Measurements from ENCODE around the gene MED13.
"Not testable (repeated sequence)": the region's sequence is repeated elsewhere in the genome, so short reads cannot be mapped to it uniquely, and the experiment has no call there.

MED13 gene

GRCh38 chr17:62057696-62058095, 7.4 kb downstream of the MED13 start:
- no peak for DNase-seq

GRCh38 chr17:62052765-62053338, 12.2 kb downstream of the MED13 start:
- no peak for DNase-seq

GRCh38 chr17:62051053-62051452, 14.0 kb downstream of the MED13 start:
- DNase-seq: no peak

GRCh38 chr17:62049299-62049698, 15.8 kb downstream of the MED13 start:
- DNase-seq: no peak

- no peak for DNase-seq
These were observed 16.8 kb downstream of the MED13 start for GRCh38 chr17:62048262-62048661.

GRCh38 chr17:62045517-62045916, 19.6 kb downstream of the MED13 start:
- DNase-seq: no peak

- no peak for DNase-seq
These were observed 20.0 kb downstream of the MED13 start for GRCh38 chr17:62045109-62045508.

- no peak for DNase-seq
These were observed 21.5 kb downstream of the MED13 start for GRCh38 chr17:62043602-62044001.

- DNase-seq: no peak
These were observed 21.9 kb downstream of the MED13 start for GRCh38 chr17:62043140-62043539.

GRCh38 chr17:62038248-62038647, 26.8 kb downstream of the MED13 start:
- no peak for DNase-seq

- no peak for DNase-seq
These were observed 31.8 kb downstream of the MED13 start for GRCh38 chr17:62033317-62033716.

GRCh38 chr17:62032480-62032879, 32.6 kb downstream of the MED13 start:
- DNase-seq: no peak

- no peak for DNase-seq
These were observed 34.8 kb downstream of the MED13 start for GRCh38 chr17:62030264-62030663.

GRCh38 chr17:62024866-62025265, 40.2 kb downstream of the MED13 start:
- no peak for DNase-seq

- DNase-seq: no peak
These were observed 47.2 kb downstream of the MED13 start for GRCh38 chr17:62017912-62018311.

- DNase-seq: no peak
These were observed 47.6 kb downstream of the MED13 start for GRCh38 chr17:62017496-62017895.

GRCh38 chr17:62014526-62014925, 50.6 kb downstream of the MED13 start:
- DNase-seq: no peak

- DNase-seq: no peak
These were observed 55.9 kb downstream of the MED13 start for GRCh38 chr17:62009220-62009619.

- no peak for DNase-seq
These were observed 56.8 kb downstream of the MED13 start for GRCh38 chr17:62008294-62008693.

GRCh38 chr17:62004388-62004787, 60.7 kb downstream of the MED13 start:
- no peak for DNase-seq

- not testable (repeated sequence) for DNase-seq
These were observed 61.9 kb downstream of the MED13 start for GRCh38 chr17:62003141-62003540.

GRCh38 chr17:62001105-62001504, 64.0 kb downstream of the MED13 start:
- no peak for DNase-seq

- no peak for DNase-seq
These were observed 64.9 kb downstream of the MED13 start for GRCh38 chr17:62000186-62000585.

GRCh38 chr17:61998534-61998933, 66.5 kb downstream of the MED13 start:
- not testable (repeated sequence) for DNase-seq

- no peak for DNase-seq
These were observed 67.4 kb downstream of the MED13 start for GRCh38 chr17:61997664-61998063.
